Esophagus muscularis mucosa (tissue), 4 donors: Measurements from ENCODE around the gene MAP3K20.

Source experiments
- EP300 ChIP-seq: sonication (generic); formaldehyde crosslinking; IDR thresholded peaks from one replicate; pipeline ENCODE4 v1.6.1; 2017; ENCODE audit warnings: antibody characterized with exemption
- POLR2A ChIP-seq: fragments of 450-650 bp; IDR thresholded peaks from one replicate; pipeline ENCODE4 v1.6.1; 2017; ENCODE audit warnings: antibody characterized with exemption, moderate library complexity, mild to moderate bottlenecking, low read depth
- TF ChIP-seq, protein P1 (sequence below), 3 experiments: fragments of 200-600 bp in 2 of 3; fragments of 450-650 bp in 1 of 3; sonication (generic) in 2 of 3; IDR thresholded peaks; one replicate each; pipeline ENCODE4 v1.5.1; 2017 to 2019; ENCODE audit warnings: antibody characterized with exemption in 3 of 3, mild to moderate bottlenecking in 2 of 3, moderate library complexity in 1 of 3

DNA sequence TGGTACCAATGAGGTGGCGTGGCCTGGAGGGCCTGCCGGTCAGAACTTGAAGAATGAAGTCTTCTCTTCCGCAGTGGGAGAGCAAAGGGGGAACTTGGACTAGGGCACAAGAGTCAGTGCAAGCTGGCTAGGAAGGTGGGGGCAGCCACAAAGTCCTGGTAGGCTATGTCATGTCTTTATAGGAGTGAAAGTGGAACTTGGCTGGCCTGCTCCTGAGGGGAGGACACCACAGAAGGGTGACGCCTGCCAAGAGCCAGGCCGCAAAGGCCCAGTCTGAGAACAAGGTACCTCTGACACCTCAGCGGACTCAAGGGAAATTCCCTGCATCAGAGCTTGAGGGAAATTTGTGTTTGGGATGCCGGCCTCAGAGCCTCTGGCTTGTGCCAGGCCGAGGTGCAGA is 32.2 kb upstream of the MAP3K20 start:
- TF ChIP-seq POLR2A, result no peak
- TF ChIP-seq, protein P1, sequence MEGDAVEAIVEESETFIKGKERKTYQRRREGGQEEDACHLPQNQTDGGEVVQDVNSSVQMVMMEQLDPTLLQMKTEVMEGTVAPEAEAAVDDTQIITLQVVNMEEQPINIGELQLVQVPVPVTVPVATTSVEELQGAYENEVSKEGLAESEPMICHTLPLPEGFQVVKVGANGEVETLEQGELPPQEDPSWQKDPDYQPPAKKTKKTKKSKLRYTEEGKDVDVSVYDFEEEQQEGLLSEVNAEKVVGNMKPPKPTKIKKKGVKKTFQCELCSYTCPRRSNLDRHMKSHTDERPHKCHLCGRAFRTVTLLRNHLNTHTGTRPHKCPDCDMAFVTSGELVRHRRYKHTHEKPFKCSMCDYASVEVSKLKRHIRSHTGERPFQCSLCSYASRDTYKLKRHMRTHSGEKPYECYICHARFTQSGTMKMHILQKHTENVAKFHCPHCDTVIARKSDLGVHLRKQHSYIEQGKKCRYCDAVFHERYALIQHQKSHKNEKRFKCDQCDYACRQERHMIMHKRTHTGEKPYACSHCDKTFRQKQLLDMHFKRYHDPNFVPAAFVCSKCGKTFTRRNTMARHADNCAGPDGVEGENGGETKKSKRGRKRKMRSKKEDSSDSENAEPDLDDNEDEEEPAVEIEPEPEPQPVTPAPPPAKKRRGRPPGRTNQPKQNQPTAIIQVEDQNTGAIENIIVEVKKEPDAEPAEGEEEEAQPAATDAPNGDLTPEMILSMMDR (IDR thresholded peaks at IDR 0.05), result no peak
- no peak for TF ChIP-seq EP300
